Measurements from ENCODE around the gene IL22RA2. TPM values are rescaled to one million over a fixed set of nuclear protein-coding genes. Genes with fewer than 3 reads are reported as not detected.
A peak's percentile ranks its signal among the peaks of the same experiment; 100 is the strongest.

IL22RA2 gene
- polyA plus RNA-seq, 3 donors: not detected

GRCh38 chr6:137150072-137150471 lies 23.4 kb downstream of the IL22RA2 start:
- Histone ChIP-seq H3K27ac (ENCODE audit: low read depth in 1 of 2, low read length in 2 of 2) (peak overlapping the region in 1 of 2 donors; percentile 94), H3K9ac (ENCODE audit: insufficient read depth, low read length, poor library complexity, severe bottlenecking) (no peak overlapping the region), H3K36me3 (replicated peaks in 1 of 2; ENCODE audit: control insufficient read depth in 1 of 2, insufficient read depth in 2 of 2, low read length in 2 of 2) (no peaks in the 10 kb centered on the region), H3K4me3 (replicated peaks in 1 of 3; ENCODE audit: low read depth in 2 of 3, low read length in 3 of 3) (no peak overlapping the region), H4K20me1 (ENCODE audit: insufficient read depth, low read length) (no peaks in the 10 kb centered on the region), H3K9me3 (replicated peaks in 1 of 2; ENCODE audit: control insufficient read depth in 1 of 2, insufficient read depth in 1 of 2, low read length in 2 of 2) (no peaks in the 10 kb centered on the region), H2AFZ (ENCODE audit: insufficient read depth, low read depth, low read length, poor library complexity, severe bottlenecking) (no peak overlapping the region), H3K4me1 (ENCODE audit: control insufficient read depth in 1 of 2, insufficient read depth in 2 of 2, low read length in 2 of 2) (peaks cover 40 to 53% of the 10 kb centered on the region in 2 donors), H3K79me2 (ENCODE audit: insufficient read depth, low read length) (no peaks in the 10 kb centered on the region), H3K27me3 (ENCODE audit: control insufficient read depth in 2 of 2, insufficient read depth in 2 of 2, low read length in 2 of 2) (no peaks in the 10 kb centered on the region), H3K4me2 (replicated peaks; ENCODE audit: extremely low read depth, low read length, poor library complexity, severe bottlenecking) (no peak overlapping the region)
- Mint-ChIP-seq H3K27ac (peak overlapping the region in 6 of 7 donors; percentile 45 to 98 (median 90)), H3K4me1 (peaks cover 62% of the 10 kb centered on the region), H3K9me3 (peaks cover 0 to 3% (median 0%) of the 10 kb centered on the region in 7 donors), H3K4me3 (no peak overlapping the region), H3K27me3 (ENCODE audit: low read depth in 3 of 3) (peaks cover 0 to 2% (median 0%) of the 10 kb centered on the region in 3 donors), H3K36me3 (peaks cover 0 to 3% of the 10 kb centered on the region in 2 donors)
- DNase-seq: peak in 2 of 3 donors; percentile 25
- intact Hi-C loops (cut with micrococcal nuclease): loop anchor here (10.0 kb wide), 2 partner anchors 55 to 165 kb away; no protein-coding TSS in a partner anchor
- TF ChIP-seq CTCF (IDR thresholded peaks at IDR 0.05): no peak
- no CpG with 5 or more reads among the region's 3 CpGs for WGBS (ENCODE audit: insufficient coverage)

DNA sequence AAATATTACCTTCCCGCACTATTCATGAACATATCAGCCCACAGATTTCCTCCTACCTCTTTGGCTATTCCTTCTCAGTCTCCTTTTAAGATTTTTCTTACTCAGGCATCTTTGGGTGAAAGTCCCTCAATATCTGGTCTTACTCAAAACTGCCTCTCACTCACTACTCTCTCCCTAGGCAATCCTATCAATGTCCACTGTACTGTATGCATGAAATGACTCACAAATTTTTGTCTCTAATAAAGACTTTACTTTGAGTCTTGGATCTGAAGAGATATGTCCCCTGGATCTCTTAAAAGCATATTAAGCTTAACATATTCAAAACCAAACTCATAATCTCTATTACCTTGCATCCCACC lies 24.4 kb downstream of the IL22RA2 start:
- Mint-ChIP-seq H3K27ac (peak overlapping the region; percentile 89 to 98 (median 95)), H3K36me3 (peaks cover 0 to 3% of the 10 kb centered on the region in 2 donors), H3K4me1 (peaks cover 58% of the 10 kb centered on the region), H3K9me3 (peaks cover 0 to 3% (median 0%) of the 10 kb centered on the region in 7 donors), H3K27me3 (ENCODE audit: low read depth in 3 of 3) (no peaks in the 10 kb centered on the region), H3K4me3 (no peak overlapping the region)
- Histone ChIP-seq H3K4me1 (ENCODE audit: control insufficient read depth in 1 of 2, insufficient read depth in 2 of 2, low read length in 2 of 2) (peaks cover 39 to 48% of the 10 kb centered on the region in 2 donors), H3K4me2 (replicated peaks; ENCODE audit: extremely low read depth, low read length, poor library complexity, severe bottlenecking) (peak overlapping the region; percentile 30), H3K79me2 (ENCODE audit: insufficient read depth, low read length) (no peaks in the 10 kb centered on the region), H2AFZ (ENCODE audit: insufficient read depth, low read depth, low read length, poor library complexity, severe bottlenecking) (no peak overlapping the region), H3K4me3 (replicated peaks in 1 of 3; ENCODE audit: low read depth in 2 of 3, low read length in 3 of 3) (no peak overlapping the region), H3K9ac (ENCODE audit: insufficient read depth, low read length, poor library complexity, severe bottlenecking) (no peak overlapping the region), H3K27ac (ENCODE audit: low read depth in 1 of 2, low read length in 2 of 2) (peak overlapping the region; percentile 73 to 94), H3K9me3 (replicated peaks in 1 of 2; ENCODE audit: control insufficient read depth in 1 of 2, insufficient read depth in 1 of 2, low read length in 2 of 2) (no peaks in the 10 kb centered on the region), H3K36me3 (replicated peaks in 1 of 2; ENCODE audit: control insufficient read depth in 1 of 2, insufficient read depth in 2 of 2, low read length in 2 of 2) (no peaks in the 10 kb centered on the region), H3K27me3 (ENCODE audit: control insufficient read depth in 2 of 2, insufficient read depth in 2 of 2, low read length in 2 of 2) (no peaks in the 10 kb centered on the region), H4K20me1 (ENCODE audit: insufficient read depth, low read length) (no peaks in the 10 kb centered on the region)
- no peak for TF ChIP-seq CTCF (IDR thresholded peaks at IDR 0.05)
- 7% methylated on average over 1 of the region's 1 CpG for WGBS (ENCODE audit: insufficient coverage)
- intact Hi-C loops (cut with micrococcal nuclease): loop anchor here in 1 of 2 donors (10.0 kb wide), 1 partner anchor 166 kb away; no protein-coding TSS in a partner anchor
- peak in 1 of 3 donors; percentile 77 for DNase-seq

Data from CD14-positive monocyte (primary cell).